GM04503 (cell line): ENCODE results near the gene VWA8.

Experiments
- DNase-seq: peaks from one replicate; pipeline ENCODE4 v3.0.0-alpha.2; 2012; ENCODE audit warnings: low read depth

Gene VWA8

GRCh38 chr13:41691274-41691673 is 269.6 kb downstream of the VWA8 start:
- no peak for DNase-seq

GRCh38 chr13:41682766-41683165 is 278.1 kb downstream of the VWA8 start:
- DNase-seq = no peak

GRCh38 chr13:41682001-41682400 is 278.9 kb downstream of the VWA8 start:
- no peak for DNase-seq

GRCh38 chr13:41681587-41681986 is 279.3 kb downstream of the VWA8 start:
- no peak for DNase-seq

GRCh38 chr13:41680900-41681299 is 280.0 kb downstream of the VWA8 start:
- DNase-seq = no peak

- no peak for DNase-seq
Observed at GRCh38 chr13:41678848-41679247, 282.1 kb downstream of the VWA8 start.

GRCh38 chr13:41678249-41678648 is 282.7 kb downstream of the VWA8 start:
- no peak for DNase-seq

GRCh38 chr13:41675306-41675705 is 285.6 kb downstream of the VWA8 start:
- DNase-seq = peak; percentile 56

- no peak for DNase-seq
Observed at GRCh38 chr13:41674246-41674645, 286.7 kb downstream of the VWA8 start.

GRCh38 chr13:41673640-41674039 is 287.3 kb downstream of the VWA8 start:
- DNase-seq = no peak

- no peak for DNase-seq
Observed at GRCh38 chr13:41670873-41671443, 290.0 kb downstream of the VWA8 start.

GRCh38 chr13:41668130-41668757 is 292.7 kb downstream of the VWA8 start:
- peak; percentile 64 for DNase-seq

GRCh38 chr13:41666644-41667043 is 294.3 kb downstream of the VWA8 start:
- DNase-seq = no peak

- no peak for DNase-seq
Observed at GRCh38 chr13:41660411-41660810, 300.5 kb downstream of the VWA8 start.

GRCh38 chr13:41658057-41658661 is 302.8 kb downstream of the VWA8 start:
- DNase-seq = no peak

- no peak for DNase-seq
Observed at GRCh38 chr13:41655997-41656396, 304.9 kb downstream of the VWA8 start.

GRCh38 chr13:41654796-41655195 is 306.1 kb downstream of the VWA8 start:
- no peak for DNase-seq

GRCh38 chr13:41652735-41653361 is 308.1 kb downstream of the VWA8 start:
- DNase-seq = no peak

- no peak for DNase-seq
Observed at GRCh38 chr13:41651413-41652058, 309.4 kb downstream of the VWA8 start.

- no peak for DNase-seq
Observed at GRCh38 chr13:41650706-41651105, 310.2 kb downstream of the VWA8 start.

GRCh38 chr13:41649659-41650058 is 311.2 kb downstream of the VWA8 start:
- no peak for DNase-seq

GRCh38 chr13:41648314-41648935 is 312.5 kb downstream of the VWA8 start:
- DNase-seq = no peak
